Stomach (tissue), 4 donors: ENCODE results near the gene NCK2.

ENCODE experiments used
- CTCF ChIP-seq, 7 experiments: fragments of 450-650 bp in 4 of 7; fragments of 200-600 bp in 3 of 7; sonication (generic) in 3 of 7; IDR thresholded peaks; one replicate each; pipeline ENCODE4 v1.5.1; 2016 to 2019; ENCODE audit warnings: antibody characterized with exemption in 7 of 7, control low read depth in 2 of 7, mild to moderate bottlenecking in 1 of 7
- POLR2A ChIP-seq, 4 donors: fragments of 450-650 bp; IDR thresholded peaks; one replicate each; pipeline ENCODE4 v1.6.1; 2016; ENCODE audit warnings: antibody characterized with exemption in 4 of 4, control low read depth in 2 of 4, mild to moderate bottlenecking in 1 of 4, moderate library complexity in 1 of 4

DNA sequence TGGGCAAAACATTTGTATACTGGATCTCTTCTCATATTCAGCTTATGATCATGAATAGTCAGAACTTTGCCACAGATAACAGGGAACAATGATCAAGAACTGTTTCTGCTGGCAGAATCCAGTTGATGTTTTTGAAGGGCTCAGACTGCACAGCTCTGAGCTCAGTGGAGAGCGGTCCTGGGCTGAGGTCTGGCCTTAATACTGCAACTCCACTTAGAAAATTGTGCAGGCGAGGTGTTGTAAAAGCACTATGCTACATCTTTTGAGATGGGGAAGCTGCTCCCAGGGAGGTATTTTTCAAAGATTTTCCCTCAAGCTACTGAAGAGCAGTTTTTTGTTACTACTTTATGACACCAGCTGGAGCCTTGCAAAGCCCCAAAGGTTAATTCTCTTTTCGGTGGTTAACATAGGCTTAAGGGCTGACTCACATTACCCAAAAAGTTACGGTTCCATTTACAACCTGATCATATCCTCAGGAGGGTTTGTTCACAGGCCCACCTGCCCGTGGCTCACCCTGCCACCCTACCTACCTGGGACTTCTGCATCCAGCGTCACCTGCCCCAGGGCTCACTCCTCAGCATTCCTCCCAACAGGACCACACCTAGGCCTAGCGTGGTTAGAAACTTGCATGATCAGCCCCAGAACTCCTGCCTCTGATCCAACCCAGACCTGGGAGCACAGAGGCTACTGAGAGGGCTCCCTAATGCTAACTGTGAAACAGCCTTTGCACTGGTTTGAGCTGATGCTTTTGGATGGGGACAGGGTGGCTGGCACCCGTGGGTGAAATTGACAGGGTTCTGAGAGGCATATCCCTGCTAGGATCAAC is 114.4 kb downstream of the NCK2 start:
- TF ChIP-seq CTCF (IDR thresholded peaks at IDR 0.05) (no peak), POLR2A (IDR thresholded peaks at IDR 0.05) (no peak)
